Left lung (tissue), 10 donors: ENCODE results near the gene ACOX3. TPM values are rescaled to one million over a fixed set of nuclear protein-coding genes. Genes with fewer than 3 reads are reported as not detected.

Source experiments
- ATAC-seq: fragments of 200-7000 bp; cut with Tn5 transposase; one replicate; pipeline ENCODE4 v1.9.1; 2020; ENCODE audit warnings: moderate library complexity
- DNase-seq, 4 donors: peaks; one replicate each; pipeline ENCODE4 v3.0.0-alpha.2; 2013 to 2020
- H3K27ac ChIP-seq, 2 donors: fragments of 200-600 bp; sonication (generic) in 1 of 2; one replicate each; pipeline versions ENCODE4 v1.5.0 to v1.8.0; 2020 to 2021
- H3K27me3 ChIP-seq, 2 donors: fragments of 200-600 bp; sonication (generic) in 1 of 2; one replicate each; pipeline versions ENCODE4 v1.5.0 to v1.8.0; 2020 to 2021
- H3K36me3 ChIP-seq, 2 donors: fragments of 200-600 bp; sonication (generic) in 1 of 2; one replicate each; pipeline versions ENCODE4 v1.5.0 to v1.8.0; 2020 to 2021
- H3K4me1 ChIP-seq, 2 donors: fragments of 200-600 bp; one replicate each; pipeline ENCODE4 v1.8.0; 2021
- H3K4me3 ChIP-seq, 2 donors: fragments of 200-600 bp; sonication (generic) in 1 of 2; one replicate each; pipeline versions ENCODE4 v1.5.0 to v1.8.0; 2020 to 2021; ENCODE audit warnings: mild to moderate bottlenecking in 1 of 2
- H3K9me3 ChIP-seq, 2 donors: fragments of 200-600 bp; sonication (generic) in 1 of 2; one replicate each; pipeline versions ENCODE4 v1.5.0 to v1.8.0; 2020 to 2021
- CTCF ChIP-seq, 2 donors: fragments of 200-600 bp; sonication (generic) in 1 of 2; IDR thresholded peaks; one replicate each; pipeline versions ENCODE4 v1.5.0 to v1.8.0; 2021; ENCODE audit warnings: antibody characterized with exemption in 2 of 2
- intact Hi-C, 2 donors: fragments of 100-400 bp; cut with DNase I; formaldehyde crosslinking; loops; one replicate each; pipeline versions ENCODE4 v1.11.2 to v1.14.2; 2022
- polyA plus RNA-seq, 6 donors: library from polyadenylated mRNA; unstranded; fragments of 120-200 nt; gene quantifications; one replicate each; pipeline ENCODE4 v1.2.1, GENCODE V29; 2013; ENCODE audit not compliant: insufficient read length in 6 of 6
- total RNA-seq, 2 donors: library from RNA; stranded (reverse); fragmentation: NEBNext Ultra II Directional; extraction: Animal tissue kit (Norgen Biotek cat#: 25700); gene quantifications; one replicate each; pipeline ENCODE4 v1.2.1, GENCODE V29; 2021
- donor health status: DM: no; HTN: yes; CAD: no.
- donor health status: DM: no; HTN: no; CAD: no.

The ACOX3 gene
- total and polyA plus RNA-seq, 8 donors, result 19.9 to 31.7 (median 23.4) TPM

- no peak overlapping the region for H3K27ac ChIP-seq
- peaks cover 5 to 17% of the 10 kb centered on the region in 2 donors for H3K4me1 ChIP-seq
- ATAC-seq, result no peak
- no peaks in the 10 kb centered on the region for H3K27me3 ChIP-seq
- H3K36me3 ChIP-seq, result peaks cover 0 to 71% of the 10 kb centered on the region in 2 donors
- no peaks in the 10 kb centered on the region for H3K9me3 ChIP-seq
- intact Hi-C loops, result no loop called here
- no peak overlapping the region for H3K4me3 ChIP-seq
- peak in 1 of 4 donors; percentile 60 for DNase-seq
- TF ChIP-seq CTCF (IDR thresholded peaks at IDR 0.05), result no peak
Observed at GRCh38 chr4:8395504-8396296, 44.8 kb downstream of the ACOX3 start.

GRCh38 chr4:8394806-8395205 is 45.7 kb downstream of the ACOX3 start:
- intact Hi-C loops, result no loop called here
- no peaks in the 10 kb centered on the region for H3K27me3 ChIP-seq
- no peak overlapping the region for H3K27ac ChIP-seq
- ATAC-seq, result no peak
- H3K9me3 ChIP-seq, result no peaks in the 10 kb centered on the region
- peaks cover 0 to 80% of the 10 kb centered on the region in 2 donors for H3K36me3 ChIP-seq
- no peak for TF ChIP-seq CTCF (IDR thresholded peaks at IDR 0.05)
- DNase-seq, result peak in 1 of 4 donors; percentile 28
- H3K4me3 ChIP-seq, result no peak overlapping the region
- H3K4me1 ChIP-seq, result peaks cover 5 to 17% of the 10 kb centered on the region in 2 donors

GRCh38 chr4:8394061-8394519 is 46.4 kb downstream of the ACOX3 start:
- H3K36me3 ChIP-seq, result peaks cover 0 to 81% of the 10 kb centered on the region in 2 donors
- peak overlapping the region in 1 of 2 donors; percentile 60 for H3K27ac ChIP-seq
- H3K4me3 ChIP-seq, result no peak overlapping the region
- no peak for TF ChIP-seq CTCF (IDR thresholded peaks at IDR 0.05)
- intact Hi-C loops, result no loop called here
- peak; percentile 49 for ATAC-seq
- no peaks in the 10 kb centered on the region for H3K27me3 ChIP-seq
- peak in 2 of 4 donors; percentile 41 to 49 for DNase-seq
- H3K9me3 ChIP-seq, result no peaks in the 10 kb centered on the region
- peaks cover 5 to 17% of the 10 kb centered on the region in 2 donors for H3K4me1 ChIP-seq

- Histone ChIP-seq H3K4me1 (peaks cover 5 to 17% of the 10 kb centered on the region in 2 donors), H3K27ac (peak overlapping the region in 1 of 2 donors; percentile 60), H3K9me3 (no peaks in the 10 kb centered on the region), H3K36me3 (peaks cover 0 to 81% of the 10 kb centered on the region in 2 donors), H3K4me3 (no peak overlapping the region), H3K27me3 (no peaks in the 10 kb centered on the region)
- DNase-seq (peak in 2 of 4 donors; percentile 7 to 49), ATAC-seq (peak; percentile 87)
- intact Hi-C loops, result no loop called here
- TF ChIP-seq CTCF (IDR thresholded peaks at IDR 0.05), result no peak
Observed at GRCh38 chr4:8393593-8394038, 46.9 kb downstream of the ACOX3 start.

- H3K27me3 ChIP-seq, result no peaks in the 10 kb centered on the region
- intact Hi-C loops, result no loop called here
- DNase-seq (no peak), ATAC-seq (no peak)
- no peak for TF ChIP-seq CTCF (IDR thresholded peaks at IDR 0.05)
- no peaks in the 10 kb centered on the region for H3K9me3 ChIP-seq
- no peak overlapping the region for H3K4me3 ChIP-seq
- peaks cover 0 to 82% of the 10 kb centered on the region in 2 donors for H3K36me3 ChIP-seq
- H3K27ac ChIP-seq, result no peak overlapping the region
- peaks cover 5 to 17% of the 10 kb centered on the region in 2 donors for H3K4me1 ChIP-seq
Observed at GRCh38 chr4:8392591-8393190, 47.8 kb downstream of the ACOX3 start.
